GM06990 (cell line): ENCODE results near the gene APBB1.

Experiments used
- DNase-seq: peaks from one replicate; pipeline ENCODE4 v3.0.0-alpha.2; 2011; ENCODE audit not compliant: insufficient read length; ENCODE audit errors: extremely low read depth
- H3K27me3 ChIP-seq: replicated peaks from 2 replicates; pipeline ENCODE4 v1.6.0; 2011; ENCODE audit warnings: low read length; ENCODE audit not compliant: control insufficient read depth, insufficient read depth
- H3K36me3 ChIP-seq: 2 replicates; pipeline ENCODE4 v1.5.1; 2011; ENCODE audit warnings: low read length; ENCODE audit not compliant: control insufficient read depth, insufficient read depth
- H3K4me3 ChIP-seq: replicated peaks from 2 replicates; pipeline ENCODE4 v1.5.1; 2011; ENCODE audit warnings: low read depth, mild to moderate bottlenecking, control low read depth, low read length
- TF ChIP-seq, protein P1 (sequence below): IDR thresholded peaks from 2 replicates; pipeline ENCODE4 v1.5.1; 2011; ENCODE audit warnings: low read length, control low read depth, mild to moderate bottlenecking, inconsistent platforms; ENCODE audit not compliant: insufficient read depth, poor library complexity, severe bottlenecking

Gene APBB1

DNA sequence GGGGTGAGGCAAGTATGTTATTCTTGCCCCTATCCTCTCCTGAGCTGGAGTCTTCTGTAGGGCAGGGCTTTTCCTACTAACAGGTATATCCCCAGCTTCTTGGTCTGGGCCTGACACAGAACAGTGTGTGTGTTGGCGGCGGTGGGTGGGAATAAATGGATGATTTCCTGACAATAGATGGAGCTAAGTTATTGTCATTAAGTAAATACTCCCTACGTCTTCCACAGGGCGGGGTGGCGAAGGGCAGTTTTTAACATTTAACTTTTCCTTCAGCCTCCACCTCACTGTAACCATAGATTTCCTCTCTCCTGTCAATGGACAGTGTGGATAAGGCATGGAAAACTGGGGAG, 40.3 kb downstream of the APBB1 start:
- H3K27me3 ChIP-seq = no peaks in the 10 kb centered on the region
- DNase-seq = no peak

DNA sequence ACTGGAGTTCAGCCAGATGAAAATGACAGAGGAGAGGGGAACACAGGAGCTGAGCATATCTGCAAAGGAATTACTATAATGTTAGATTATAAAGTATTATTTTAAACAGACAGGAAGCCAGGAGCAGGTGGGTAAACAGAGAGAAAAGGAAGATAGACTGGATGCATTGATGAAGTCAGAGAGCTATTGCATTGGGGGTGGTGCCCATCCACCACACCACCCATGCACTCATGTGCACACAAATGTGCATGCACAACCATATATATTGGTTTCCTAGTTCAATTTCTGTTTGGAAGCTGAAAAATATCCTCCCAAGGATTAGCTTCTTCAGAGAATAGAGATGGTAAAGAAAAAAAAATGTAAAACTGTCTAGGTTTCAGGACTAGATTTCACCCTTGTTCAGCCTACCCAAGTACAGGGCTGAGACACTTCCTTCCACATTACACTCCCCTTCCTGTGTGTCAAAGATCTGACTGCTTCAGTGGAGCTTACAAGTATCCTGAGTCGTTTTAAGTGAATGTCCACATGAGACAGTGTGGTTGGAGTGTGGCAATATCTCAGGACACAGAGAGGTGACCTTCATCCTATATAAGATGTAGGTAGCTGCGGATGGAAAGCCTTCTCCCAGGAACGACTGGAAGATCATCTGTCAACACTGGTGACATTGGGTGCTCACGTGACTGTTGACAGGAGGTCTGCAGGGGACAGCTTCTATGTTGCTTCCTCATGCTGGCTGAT, 40.8 kb downstream of the APBB1 start:
- Histone ChIP-seq H3K27me3 (no peaks in the 10 kb centered on the region), H3K36me3 (no peaks in the 10 kb centered on the region), H3K4me3 (no peak overlapping the region)
- TF ChIP-seq, protein P1, sequence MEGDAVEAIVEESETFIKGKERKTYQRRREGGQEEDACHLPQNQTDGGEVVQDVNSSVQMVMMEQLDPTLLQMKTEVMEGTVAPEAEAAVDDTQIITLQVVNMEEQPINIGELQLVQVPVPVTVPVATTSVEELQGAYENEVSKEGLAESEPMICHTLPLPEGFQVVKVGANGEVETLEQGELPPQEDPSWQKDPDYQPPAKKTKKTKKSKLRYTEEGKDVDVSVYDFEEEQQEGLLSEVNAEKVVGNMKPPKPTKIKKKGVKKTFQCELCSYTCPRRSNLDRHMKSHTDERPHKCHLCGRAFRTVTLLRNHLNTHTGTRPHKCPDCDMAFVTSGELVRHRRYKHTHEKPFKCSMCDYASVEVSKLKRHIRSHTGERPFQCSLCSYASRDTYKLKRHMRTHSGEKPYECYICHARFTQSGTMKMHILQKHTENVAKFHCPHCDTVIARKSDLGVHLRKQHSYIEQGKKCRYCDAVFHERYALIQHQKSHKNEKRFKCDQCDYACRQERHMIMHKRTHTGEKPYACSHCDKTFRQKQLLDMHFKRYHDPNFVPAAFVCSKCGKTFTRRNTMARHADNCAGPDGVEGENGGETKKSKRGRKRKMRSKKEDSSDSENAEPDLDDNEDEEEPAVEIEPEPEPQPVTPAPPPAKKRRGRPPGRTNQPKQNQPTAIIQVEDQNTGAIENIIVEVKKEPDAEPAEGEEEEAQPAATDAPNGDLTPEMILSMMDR = no peak
- DNase-seq = no peak

More for the DNA sequence above, 40.3 kb downstream of the APBB1 start:
- no peak overlapping the region for H3K4me3 ChIP-seq
- H3K36me3 ChIP-seq = no peaks in the 10 kb centered on the region
- TF ChIP-seq, protein P1 = no peak

- DNase-seq = no peak
- H3K36me3 ChIP-seq = no peaks in the 10 kb centered on the region
- TF ChIP-seq, protein P1 = no peak
- no peaks in the 10 kb centered on the region; the same call in 1 of the 2 replicates for H3K27me3 ChIP-seq
- H3K4me3 ChIP-seq = no peak overlapping the region
These were observed 47.1 kb downstream of the APBB1 start for GRCh38 chr11:6371825-6372224.

GRCh38 chr11:6365659-6366058, 53.2 kb downstream of the APBB1 start:
- H3K4me3 ChIP-seq = no peak overlapping the region
- TF ChIP-seq, protein P1 = no peak
- H3K36me3 ChIP-seq = no peaks in the 10 kb centered on the region
- peaks cover 3% of the 10 kb centered on the region for H3K27me3 ChIP-seq
- DNase-seq = no peak

GRCh38 chr11:6362873-6363678, 55.8 kb downstream of the APBB1 start:
- TF ChIP-seq, protein P1 = peak; percentile 91
- Histone ChIP-seq H3K36me3 (no peaks in the 10 kb centered on the region), H3K4me3 (no peak overlapping the region), H3K27me3 (peaks cover 3% of the 10 kb centered on the region)
- peak; percentile 25 for DNase-seq
